Measurements from ENCODE around the gene INF2. TPM values are rescaled to one million over a fixed set of nuclear protein-coding genes. Genes with fewer than 3 reads are reported as not detected.
A peak's percentile ranks its signal among the peaks of the same experiment; 100 is the strongest.

Gene INF2
- total RNA-seq, 1 donor from 2014 or later = 130 TPM

GRCh38 chr14:104753528-104754212 is 64.3 kb downstream of the INF2 start:
- Mint-ChIP-seq H3K4me3 (ENCODE audit: unreplicated experiment) (peak overlapping the region; percentile 90), H3K27me3 (ENCODE audit: unreplicated experiment) (no peaks in the 10 kb centered on the region), H3K36me3 (ENCODE audit: unreplicated experiment) (peaks cover 4% of the 10 kb centered on the region), H3K4me1 (ENCODE audit: unreplicated experiment) (peaks cover 39% of the 10 kb centered on the region), H3K9me3 (ENCODE audit: unreplicated experiment) (no peaks in the 10 kb centered on the region), H3K27ac (ENCODE audit: unreplicated experiment) (peak overlapping the region; percentile 72)
- no peak for DNase-seq (ENCODE audit: extremely low spot score, unreplicated experiment)
- TF ChIP-seq CTCF (IDR thresholded peaks at IDR 0.05) = no peak

- Mint-ChIP-seq H3K4me3 (ENCODE audit: unreplicated experiment) (peak overlapping the region; percentile 90), H3K9me3 (ENCODE audit: unreplicated experiment) (no peaks in the 10 kb centered on the region), H3K27ac (ENCODE audit: unreplicated experiment) (peak overlapping the region; percentile 72), H3K4me1 (ENCODE audit: unreplicated experiment) (peaks cover 33% of the 10 kb centered on the region), H3K36me3 (ENCODE audit: unreplicated experiment) (peaks cover 6% of the 10 kb centered on the region), H3K27me3 (ENCODE audit: unreplicated experiment) (no peaks in the 10 kb centered on the region)
- no peak for TF ChIP-seq CTCF (IDR thresholded peaks at IDR 0.05)
- DNase-seq (ENCODE audit: extremely low spot score, unreplicated experiment) = no peak
Observed at GRCh38 chr14:104754213-104754851, 64.9 kb downstream of the INF2 start.

DNA sequence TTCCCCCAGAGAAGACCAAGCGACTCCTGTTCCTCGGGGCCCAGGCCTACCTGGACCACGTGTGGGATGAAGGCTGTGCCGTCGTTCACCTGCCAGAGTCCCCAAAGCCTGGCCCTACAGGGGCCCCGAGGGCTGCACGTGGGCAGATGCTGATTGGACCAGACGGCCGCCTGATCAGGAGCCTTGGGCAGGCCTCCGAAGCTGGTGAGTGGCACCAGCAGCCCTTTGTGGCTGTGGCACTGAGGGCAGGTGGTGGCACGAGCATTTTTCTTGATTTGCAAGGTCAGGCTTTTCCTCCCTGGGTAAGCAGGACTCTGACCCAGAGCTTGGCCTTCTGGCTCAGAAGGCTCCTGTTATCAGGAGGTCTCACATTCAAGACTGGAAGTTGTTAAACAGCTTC is 66.2 kb downstream of the INF2 start:
- Mint-ChIP-seq H3K27ac (ENCODE audit: unreplicated experiment) (no peak overlapping the region), H3K36me3 (ENCODE audit: unreplicated experiment) (peaks cover 11% of the 10 kb centered on the region), H3K4me3 (ENCODE audit: unreplicated experiment) (no peak overlapping the region), H3K27me3 (ENCODE audit: unreplicated experiment) (no peaks in the 10 kb centered on the region), H3K9me3 (ENCODE audit: unreplicated experiment) (no peaks in the 10 kb centered on the region), H3K4me1 (ENCODE audit: unreplicated experiment) (peaks cover 20% of the 10 kb centered on the region)
- no peak for TF ChIP-seq CTCF (IDR thresholded peaks at IDR 0.05)
- DNase-seq (ENCODE audit: extremely low spot score, unreplicated experiment) = no peak

- no peak for TF ChIP-seq CTCF (IDR thresholded peaks at IDR 0.05)
- Mint-ChIP-seq H3K4me3 (ENCODE audit: unreplicated experiment) (no peak overlapping the region), H3K9me3 (ENCODE audit: unreplicated experiment) (no peaks in the 10 kb centered on the region), H3K36me3 (ENCODE audit: unreplicated experiment) (peaks cover 21% of the 10 kb centered on the region), H3K27me3 (ENCODE audit: unreplicated experiment) (no peaks in the 10 kb centered on the region), H3K4me1 (ENCODE audit: unreplicated experiment) (peaks cover 20% of the 10 kb centered on the region), H3K27ac (ENCODE audit: unreplicated experiment) (no peak overlapping the region)
- DNase-seq (ENCODE audit: extremely low spot score, unreplicated experiment) = no peak
Observed at GRCh38 chr14:104756477-104757237, 67.2 kb downstream of the INF2 start.

DNA sequence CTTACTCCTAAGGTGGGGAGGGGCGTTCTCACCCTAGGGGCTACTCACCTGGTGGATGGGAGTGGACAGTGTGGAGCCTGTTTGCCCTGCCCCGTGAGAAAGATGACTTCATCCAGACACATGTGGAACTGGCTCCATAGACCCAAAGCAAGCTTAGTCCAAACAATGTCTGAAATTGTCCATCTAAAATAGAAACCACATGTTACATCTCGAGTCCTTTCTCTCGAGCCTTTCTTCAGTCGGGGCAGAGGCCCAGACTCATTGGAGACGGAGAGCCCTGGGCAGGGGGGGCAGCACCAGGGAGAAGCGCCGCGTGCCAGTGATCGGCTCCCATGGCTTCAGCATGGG is 67.8 kb downstream of the INF2 start:
- no peak overlapping the region for H3K4me3 Mint-ChIP-seq (ENCODE audit: unreplicated experiment)
- no peaks in the 10 kb centered on the region for H3K27me3 Mint-ChIP-seq (ENCODE audit: unreplicated experiment)
- TF ChIP-seq CTCF (IDR thresholded peaks at IDR 0.05) = no peak
- H3K36me3 Mint-ChIP-seq (ENCODE audit: unreplicated experiment) = peaks cover 25% of the 10 kb centered on the region
- DNase-seq (ENCODE audit: extremely low spot score, unreplicated experiment) = no peak
- no peaks in the 10 kb centered on the region for H3K9me3 Mint-ChIP-seq (ENCODE audit: unreplicated experiment)
- H3K4me1 Mint-ChIP-seq (ENCODE audit: unreplicated experiment) = peaks cover 21% of the 10 kb centered on the region
- H3K27ac Mint-ChIP-seq (ENCODE audit: unreplicated experiment) = no peak overlapping the region

Measured in osteocyte (in vitro differentiated cells).